Lower leg skin (tissue), 4 donors: ENCODE results near the gene CALML5. TPM values are rescaled to one million over a fixed set of nuclear protein-coding genes. Genes with fewer than 3 reads are reported as not detected.
A peak's percentile ranks its signal among the peaks of the same experiment; 100 is the strongest.

Experiments
- DNase-seq, 2 donors: peaks; one replicate each; pipeline ENCODE4 v3.0.0-alpha.2; 2019; ENCODE audit warnings: low spot score in 2 of 2
- H3K4me3 ChIP-seq: fragments of 200-600 bp; sonication (generic); 2 replicates; pipeline ENCODE4 v1.5.1; 2017; ENCODE audit warnings: mild to moderate bottlenecking, low read depth; ENCODE audit not compliant: poor library complexity, severe bottlenecking
- CTCF ChIP-seq, 3 donors: fragments of 450-650 bp; IDR thresholded peaks; one replicate each; pipeline ENCODE4 v1.5.1; 2016; ENCODE audit warnings: antibody characterized with exemption in 3 of 3, mild to moderate bottlenecking in 3 of 3, moderate library complexity in 2 of 3
- POLR2A ChIP-seq, 2 donors: fragments of 450-650 bp; IDR thresholded peaks; one replicate each; pipeline ENCODE4 v1.6.1; 2016 to 2017; ENCODE audit warnings: antibody characterized with exemption in 2 of 2, mild to moderate bottlenecking in 1 of 2, moderate library complexity in 1 of 2
- WGBS, 2 donors: methylation state at CpG; one replicate each; pipeline ENCODE4 v1.1.5; 2018; 5-methylcytosine and 5-hydroxymethylcytosine counted together
- intact Hi-C: fragments of 100-400 bp; cut with DNase I; formaldehyde crosslinking; loops from one replicate; pipeline ENCODE4 v1.15.0; 2023; ENCODE audit warnings: low total_unique reads
- total RNA-seq, 4 donors: library from RNA; depleted of rRNA; stranded (reverse); fragments of >200 nt; gene quantifications; one replicate each; pipeline ENCODE4 v1.1.0, GENCODE V29; 2016

The CALML5 gene
- total RNA-seq, 4 donors from 2014 or later: 5,202 to 6,742 (median 5,683) TPM

GRCh38 chr10:5503477-5503835, 4.1 kb upstream of the CALML5 start:
- 55 to 66% methylated on average over 3 of the region's 3 CpGs for WGBS, 2 donors
- peak in 1 of 2 donors; percentile 68 for DNase-seq
- no peak overlapping the region for H3K4me3 ChIP-seq
- TF ChIP-seq CTCF (IDR thresholded peaks at IDR 0.05) (no peak), POLR2A (IDR thresholded peaks at IDR 0.05) (no peak)
- intact Hi-C loops: no loop called here

GRCh38 chr10:5502571-5503476, 3.5 kb upstream of the CALML5 start:
- TF ChIP-seq POLR2A (IDR thresholded peaks at IDR 0.05) (no peak), CTCF (IDR thresholded peaks at IDR 0.05) (no peak)
- 74% methylated on average over 14 of the region's 14 CpGs for WGBS, 2 donors
- intact Hi-C loops: no loop called here
- DNase-seq: no peak
- no peak overlapping the region for H3K4me3 ChIP-seq

DNA sequence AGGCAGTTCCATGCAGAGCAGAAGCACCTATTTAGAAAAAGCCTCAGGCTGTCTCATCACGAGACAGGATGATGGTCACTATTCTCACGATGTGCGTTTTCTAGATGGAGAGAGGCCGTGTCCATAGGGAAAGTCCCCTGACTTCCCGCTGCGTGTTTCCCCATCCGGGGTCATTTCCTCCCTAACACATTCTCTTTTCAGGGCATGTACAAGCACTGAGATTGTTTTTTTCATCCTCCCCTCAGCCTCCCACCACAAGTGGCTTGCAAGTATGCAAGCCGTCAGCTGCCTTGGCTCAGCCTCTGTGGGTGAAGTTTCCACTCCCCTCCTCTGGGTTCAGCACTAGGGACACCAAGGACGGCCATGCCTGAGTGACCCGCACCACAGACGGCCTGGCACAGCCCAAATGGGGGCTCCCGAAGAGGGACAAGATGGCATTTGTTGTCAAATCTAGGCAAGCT, 2.7 kb upstream of the CALML5 start:
- TF ChIP-seq POLR2A (IDR thresholded peaks at IDR 0.05) (no peak), CTCF (IDR thresholded peaks at IDR 0.05) (no peak)
- 54 to 61% methylated on average over 12 of the region's 12 CpGs for WGBS, 2 donors
- DNase-seq: no peak
- H3K4me3 ChIP-seq: no peak overlapping the region
- intact Hi-C loops: no loop called here

- no peak for DNase-seq
- 62 to 85% methylated on average over 5 of the region's 5 CpGs for WGBS, 2 donors
- H3K4me3 ChIP-seq: no peak overlapping the region
- intact Hi-C loops: no loop called here
- TF ChIP-seq CTCF (IDR thresholded peaks at IDR 0.05): no peak
- TF ChIP-seq POLR2A (IDR thresholded peaks at IDR 0.05): no peak
Measured at GRCh38 chr10:5500910-5501309, 1.5 kb upstream of the CALML5 start.

GRCh38 chr10:5500162-5500670, 846 bp upstream of the CALML5 start:
- DNase-seq: no peak
- intact Hi-C loops: no loop called here
- WGBS, 2 donors: 93 to 94% methylated on average over 7 of the region's 7 CpGs

More at GRCh38 chr10:5500162-5500670, 846 bp upstream of the CALML5 start:
- H3K4me3 ChIP-seq: no peak overlapping the region
- TF ChIP-seq CTCF (IDR thresholded peaks at IDR 0.05): no peak
- no peak for TF ChIP-seq POLR2A (IDR thresholded peaks at IDR 0.05)
